NT2/D1 (cell line): ENCODE data around the gene NF1.

Source experiments
- SUZ12 ChIP-seq: IDR thresholded peaks from 2 replicates; pipeline ENCODE4 v1.6.1; 2011; ENCODE audit not compliant: insufficient read length, insufficient read depth; ENCODE audit errors: extremely low read depth
- YY1 ChIP-seq: IDR thresholded peaks from 2 replicates; pipeline ENCODE4 v1.6.1; 2011; ENCODE audit not compliant: insufficient read length, insufficient read depth
- ZNF274 ChIP-seq: IDR thresholded peaks from 2 replicates; pipeline ENCODE4 v1.6.1; 2011; ENCODE audit warnings: mild to moderate bottlenecking, low read depth, low read length

GRCh38 chr17:31100840-31101459, 6.2 kb downstream of the NF1 start:
- TF ChIP-seq SUZ12 (no peak), YY1 (no peak), ZNF274 (no peak)
